ENCODE measurements around the gene TMEM131L.
"Not testable (repeated sequence)": the region's sequence is repeated elsewhere in the genome, so short reads cannot be mapped to it uniquely, and the experiment has no call there.

TMEM131L gene

DNA sequence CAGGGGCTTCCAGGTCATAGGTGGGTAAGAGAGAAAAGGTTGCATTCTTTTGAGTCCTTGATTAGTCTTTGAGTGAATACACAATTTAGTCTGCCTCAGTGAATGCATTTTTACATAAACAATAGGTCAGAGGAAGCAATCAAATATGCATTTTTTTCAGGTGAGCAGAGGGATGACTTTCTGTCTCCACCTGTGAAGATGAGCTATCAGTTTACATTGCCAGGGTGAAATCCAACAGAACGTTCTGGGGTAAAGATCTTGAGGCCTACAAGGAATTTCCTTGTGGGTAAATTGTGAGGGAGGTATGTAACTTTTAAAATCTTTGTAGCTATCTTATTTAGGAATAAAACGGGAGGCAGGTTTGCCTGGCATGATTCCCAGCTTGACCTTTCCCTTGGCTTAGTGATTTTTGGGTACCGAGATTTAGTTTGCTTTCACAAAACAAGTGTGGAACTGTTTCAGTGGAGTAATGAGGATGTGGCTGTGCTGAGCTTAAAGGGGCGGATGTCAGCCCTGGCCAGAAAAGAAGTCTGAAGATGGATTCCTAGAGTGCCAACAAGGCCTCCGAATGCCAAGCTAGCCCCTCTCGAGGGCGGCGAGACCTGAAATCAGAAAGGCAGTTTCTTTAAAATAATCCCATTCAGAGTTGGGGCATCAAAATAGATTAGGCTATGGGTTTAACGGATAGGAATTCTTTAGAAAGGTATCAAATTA, 29.5 kb downstream of the TMEM131L start:
- no peak for DNase-seq
- intact Hi-C loops (cut with DNase I): no loop called here

- intact Hi-C loops (cut with DNase I): no loop called here
- no peak for DNase-seq
These were observed 31.0 kb downstream of the TMEM131L start for GRCh38 chr4:153497091-153497531.

DNA sequence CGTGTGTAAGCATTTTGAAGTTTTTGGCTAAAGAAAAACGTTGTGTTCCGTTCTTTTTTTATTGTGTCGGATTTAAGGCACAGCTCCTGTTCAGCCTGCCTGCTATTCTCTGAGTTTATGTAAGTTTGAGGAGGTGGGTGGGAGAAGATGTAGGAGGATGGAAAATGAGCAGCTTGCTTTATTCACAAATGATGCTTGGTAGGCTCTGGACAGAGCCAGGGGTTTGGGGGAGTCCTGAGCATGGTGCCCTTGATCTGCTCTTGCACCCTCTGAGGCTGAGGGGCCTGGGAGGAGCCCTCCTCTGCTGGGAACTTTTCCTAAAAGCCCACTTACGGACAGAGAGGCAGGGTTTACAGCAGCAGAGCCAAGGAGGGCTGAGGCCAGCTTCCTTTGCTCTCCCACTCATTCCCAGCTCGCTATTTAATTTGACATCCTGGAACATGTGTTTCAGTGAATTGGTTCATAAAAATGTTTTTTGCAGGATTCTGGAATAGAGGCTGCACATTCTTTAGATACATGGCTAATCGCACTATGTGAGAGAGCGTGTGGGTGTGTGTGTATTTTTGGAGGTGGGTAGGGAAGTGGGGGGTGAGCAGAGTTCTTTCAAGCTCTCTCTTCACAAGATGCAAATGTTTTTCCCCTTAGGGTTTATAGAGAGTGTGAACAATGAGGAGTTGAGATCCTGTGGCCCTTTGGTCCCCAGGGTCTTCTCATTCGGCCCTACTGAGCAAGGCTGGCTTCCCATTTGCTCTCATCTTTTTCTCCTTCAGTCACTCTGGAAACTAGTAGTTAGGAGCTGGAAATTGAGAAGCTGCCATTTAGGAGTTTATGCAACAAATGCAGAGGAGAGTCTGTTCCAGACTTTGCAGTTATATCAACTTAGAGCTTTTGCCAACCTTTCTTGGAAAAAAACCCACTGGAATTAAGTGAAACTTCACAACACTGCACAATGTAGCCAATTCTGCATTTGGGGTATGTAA, 32.1 kb downstream of the TMEM131L start:
- peak in 3 of 10 donors; percentile 28 to 80 (median 33) for DNase-seq
- intact Hi-C loops (cut with DNase I): no loop called here

DNA sequence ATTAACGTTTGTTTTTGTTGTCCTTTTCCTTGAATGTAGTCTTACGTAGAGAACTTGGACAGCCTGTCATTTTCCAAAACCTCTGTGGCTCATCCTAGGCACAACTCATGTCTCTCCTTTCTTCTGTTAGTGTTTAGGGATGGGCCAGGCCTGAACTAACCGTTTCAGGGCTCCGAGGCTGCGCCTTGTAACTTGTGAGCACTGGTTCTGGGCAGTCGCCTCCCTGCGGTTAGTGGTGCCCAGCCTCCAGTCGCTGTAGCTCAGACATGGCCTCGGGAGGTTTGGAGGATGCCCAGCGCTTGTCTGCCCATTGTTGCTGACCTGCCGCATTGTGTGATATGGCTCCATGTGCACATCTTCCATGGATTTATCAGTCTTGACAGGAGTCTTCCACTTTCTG, 32.8 kb downstream of the TMEM131L start:
- intact Hi-C loops (cut with DNase I): no loop called here
- peak in 1 of 10 donors; percentile 85 for DNase-seq

DNA sequence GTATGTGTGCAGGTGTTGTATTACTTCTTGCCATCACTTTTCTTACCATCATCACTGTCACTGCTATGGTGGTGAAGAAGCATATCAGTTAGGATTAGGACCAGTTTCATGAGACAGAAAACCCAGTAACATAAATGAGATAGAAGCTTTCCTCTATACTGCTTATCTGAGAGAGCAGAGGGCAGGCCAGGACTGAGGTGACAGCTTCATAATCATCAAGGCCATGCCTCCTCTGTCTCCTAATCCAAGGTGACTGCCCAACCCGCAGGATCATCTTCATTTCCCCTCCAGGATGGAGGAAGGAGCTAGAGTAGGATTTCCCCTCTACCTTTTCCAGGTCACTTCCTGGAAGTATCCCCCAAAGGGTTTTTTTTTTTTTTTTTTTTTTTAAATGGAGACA, 35.4 kb downstream of the TMEM131L start:
- intact Hi-C loops (cut with DNase I): no loop called here
- DNase-seq: no peak

DNA sequence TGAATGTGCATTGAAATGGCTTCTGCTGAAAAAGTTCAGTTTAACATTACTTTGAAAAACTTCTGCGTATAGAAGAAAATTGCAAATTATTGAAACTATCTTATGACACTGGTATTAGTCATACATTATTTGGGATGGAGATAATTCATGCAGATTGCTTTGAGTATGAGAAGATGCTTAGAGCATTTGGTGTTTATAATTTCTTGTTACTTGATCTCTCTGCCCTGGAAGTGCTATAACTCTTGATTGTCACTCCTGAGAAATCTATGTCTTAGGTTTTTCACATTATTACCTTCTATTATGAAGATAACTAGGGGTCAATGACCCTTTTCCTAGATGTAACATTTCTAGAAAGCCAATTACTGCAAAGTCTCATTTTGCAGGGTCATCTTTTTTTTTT, 36.4 kb downstream of the TMEM131L start:
- DNase-seq: no peak

DNA sequence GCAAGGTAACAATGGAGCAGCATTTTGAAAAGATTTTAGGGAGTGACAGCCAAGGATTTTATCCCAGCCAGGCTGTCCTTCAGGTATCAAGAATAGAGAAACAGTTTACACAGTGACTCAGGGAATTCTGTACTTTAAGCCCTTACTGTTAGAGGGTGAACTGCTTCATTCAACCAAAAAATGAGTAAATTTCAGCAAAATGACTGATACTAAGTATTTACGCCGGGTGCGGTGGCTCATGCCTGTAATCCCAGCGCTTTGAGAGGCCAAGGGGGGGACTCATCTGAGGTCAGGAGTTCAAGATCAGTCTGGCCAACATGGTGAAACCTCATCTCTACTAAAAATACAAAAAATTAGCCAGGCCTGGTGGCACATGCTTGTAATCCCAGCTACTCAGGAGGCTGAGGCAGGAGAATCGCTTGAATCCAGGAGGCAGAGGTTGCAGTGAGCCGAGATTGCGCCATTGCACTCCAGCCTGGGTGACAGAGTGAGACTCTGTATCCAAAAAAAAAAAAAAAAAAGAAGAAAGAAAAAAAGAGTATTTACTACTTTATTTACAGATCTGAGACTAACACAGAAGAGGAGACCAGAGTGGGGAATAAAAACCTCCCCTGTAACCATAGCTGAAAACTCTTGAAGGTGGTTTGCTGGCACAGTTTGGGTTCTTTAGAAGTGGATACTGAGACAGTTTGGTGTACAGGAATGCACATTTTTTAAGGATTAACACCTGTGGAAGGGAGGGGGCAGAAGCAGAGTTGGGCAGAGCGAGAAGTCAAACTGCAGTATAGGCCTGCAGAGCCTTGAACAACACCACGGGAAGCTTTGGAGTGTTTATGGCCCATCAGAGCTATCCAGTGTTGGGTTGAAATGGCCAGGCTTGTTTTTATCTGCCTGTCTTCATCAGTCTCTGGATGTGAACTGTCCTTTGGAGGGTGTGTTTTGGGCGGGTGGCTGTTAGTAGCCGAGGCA, 40.5 kb downstream of the TMEM131L start:
- no peak for DNase-seq
- intact Hi-C loops (cut with DNase I): no loop called here

More for the DNA sequence above, 36.4 kb downstream of the TMEM131L start:
- intact Hi-C loops (cut with DNase I): no loop called here

DNA sequence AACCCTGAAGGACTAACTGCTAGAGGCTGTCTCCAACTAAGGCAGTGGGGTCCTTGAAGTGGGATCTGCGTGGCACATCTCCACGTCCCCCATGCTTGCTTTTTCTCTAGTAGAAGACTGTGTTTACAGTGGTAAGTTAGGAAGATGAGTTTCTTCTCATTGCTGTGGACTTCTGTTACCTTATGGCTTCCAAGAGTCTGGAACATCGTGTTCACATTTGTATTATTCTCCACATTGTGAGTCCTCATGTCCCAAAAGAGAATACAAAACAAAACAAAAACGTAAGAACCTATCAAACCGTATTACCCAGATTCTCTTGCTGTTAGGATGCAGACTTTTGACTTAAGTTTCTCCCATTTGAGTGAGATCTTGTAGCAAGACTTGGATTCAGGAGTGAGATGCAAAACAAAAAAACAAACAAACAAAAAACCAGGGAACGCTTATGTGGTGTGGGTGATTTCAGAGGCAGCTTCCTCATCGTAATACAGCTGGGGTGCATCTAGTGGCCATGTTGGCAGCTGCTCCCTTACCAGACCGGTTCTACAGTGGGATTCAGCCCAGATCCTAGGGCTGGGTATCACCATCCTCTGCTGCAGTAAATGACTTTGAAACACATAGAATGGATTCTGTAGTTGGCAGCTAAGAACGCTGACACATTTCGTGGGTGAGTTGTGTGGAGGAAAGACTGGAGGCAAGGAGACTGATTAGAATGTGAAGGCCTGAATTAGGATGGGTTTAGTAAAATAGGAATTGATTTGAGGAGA, 41.3 kb downstream of the TMEM131L start:
- DNase-seq: no peak
- intact Hi-C loops (cut with DNase I): no loop called here

GRCh38 chr4:153509212-153509611, 43.1 kb downstream of the TMEM131L start:
- DNase-seq; intact Hi-C loops (cut with DNase I): not testable (repeated sequence)

DNA sequence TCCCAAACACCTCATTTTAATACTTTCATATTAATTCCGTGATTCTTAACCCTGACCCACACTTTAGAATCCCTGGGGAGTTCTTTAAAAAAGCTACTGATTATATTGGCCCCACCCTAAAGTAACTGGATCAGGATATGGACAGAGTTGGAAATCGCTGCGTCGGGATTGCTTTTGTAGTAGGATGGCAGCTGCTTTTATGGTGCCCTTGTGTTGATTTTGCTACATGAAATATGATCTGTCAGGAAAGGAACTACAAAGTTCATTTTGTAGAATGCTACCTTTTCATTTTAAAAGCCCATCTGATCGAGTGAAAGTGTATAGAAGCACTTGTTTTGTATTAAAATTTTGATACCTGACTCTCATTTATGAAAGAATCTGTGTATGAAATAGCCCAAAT, 43.6 kb downstream of the TMEM131L start:
- intact Hi-C loops (cut with DNase I): no loop called here
- DNase-seq: no peak

- no peak for DNase-seq
- intact Hi-C loops (cut with DNase I): no loop called here
These were observed 44.3 kb downstream of the TMEM131L start for GRCh38 chr4:153510252-153511001.

- no peak for DNase-seq
- intact Hi-C loops (cut with DNase I): no loop called here
These were observed 44.9 kb downstream of the TMEM131L start for GRCh38 chr4:153511104-153511503.

GRCh38 chr4:153512162-153512852, 46.1 kb downstream of the TMEM131L start:
- DNase-seq: no peak
- intact Hi-C loops (cut with DNase I): no loop called here

- no peak for DNase-seq
- intact Hi-C loops (cut with DNase I): no loop called here
These were observed 46.9 kb downstream of the TMEM131L start for GRCh38 chr4:153512952-153513500.

DNA sequence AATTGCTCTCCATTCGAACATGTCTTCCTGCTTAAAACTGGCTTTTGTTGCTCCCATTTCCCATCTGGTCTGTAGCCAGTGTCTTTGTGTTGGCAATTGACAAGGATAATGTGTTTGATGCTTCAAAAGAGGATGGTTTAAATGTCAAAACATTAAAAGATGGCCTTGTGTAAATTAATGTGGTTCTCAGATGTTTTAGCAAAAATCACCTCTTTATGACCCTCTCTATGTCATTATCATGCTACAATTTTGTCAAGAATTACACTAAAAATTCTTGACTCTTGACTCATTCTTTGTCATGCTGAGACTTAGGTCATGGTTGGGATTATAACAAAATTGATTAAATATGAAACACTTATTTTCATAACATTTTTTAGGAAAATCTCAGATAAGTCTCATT, 47.4 kb downstream of the TMEM131L start:
- DNase-seq: no peak
- intact Hi-C loops (cut with DNase I): no loop called here

GRCh38 chr4:153514001-153514526, 47.9 kb downstream of the TMEM131L start:
- DNase-seq: no peak
- intact Hi-C loops (cut with DNase I): no loop called here

DNA sequence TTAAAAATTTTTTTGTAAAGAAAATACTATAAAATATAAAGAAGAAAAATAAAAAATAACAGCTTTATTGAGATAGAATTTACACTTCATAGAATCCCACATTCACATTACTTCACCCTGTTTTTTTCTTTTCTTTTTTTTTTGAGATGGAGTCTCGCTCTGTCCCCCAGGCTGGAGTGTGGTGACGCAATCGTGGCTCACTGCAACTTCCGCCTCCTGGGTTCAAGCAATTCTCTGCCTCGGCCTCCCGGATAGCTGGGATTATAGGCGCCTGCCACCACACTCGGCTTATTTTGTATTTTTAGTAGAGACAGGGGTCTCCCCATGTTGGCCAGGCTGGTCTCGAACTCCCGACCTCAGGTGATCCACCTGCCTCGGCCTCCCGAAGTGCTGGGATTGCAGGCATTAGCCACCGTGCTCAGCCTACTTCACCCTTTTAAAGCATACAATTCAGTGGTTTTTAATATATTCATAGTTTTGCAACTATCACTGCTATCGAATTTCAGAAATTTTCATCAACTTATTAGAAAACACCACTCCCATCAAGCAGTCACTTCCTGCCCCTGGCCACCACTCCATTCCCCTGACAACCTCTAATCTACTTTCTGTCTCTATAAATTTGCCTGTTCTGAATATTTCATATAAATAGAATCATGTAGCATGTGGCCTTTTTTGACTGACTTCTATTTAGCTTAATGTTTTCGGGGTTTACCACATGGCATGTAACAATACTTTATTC, 48.7 kb downstream of the TMEM131L start:
- DNase-seq: no peak
- intact Hi-C loops (cut with DNase I): no loop called here
